Neuron (in vitro differentiated cells): Measurements from ENCODE around the gene ENDOG.
"Not testable (repeated sequence)": the region's sequence is repeated elsewhere in the genome, so short reads cannot be mapped to it uniquely, and the experiment has no call there.

Source experiments
- H2AFZ ChIP-seq: one replicate; pipeline ENCODE4 v1.6.1; 2013; ENCODE audit warnings: low read depth, mild to moderate bottlenecking, inconsistent platforms, low read length, moderate library complexity
- H3K27me3 ChIP-seq: one replicate; pipeline ENCODE4 v1.6.1; 2013; ENCODE audit warnings: low read length; ENCODE audit not compliant: insufficient read depth
- H3K36me3 ChIP-seq: one replicate; pipeline ENCODE4 v1.6.1; 2013; ENCODE audit warnings: low read length; ENCODE audit not compliant: insufficient read depth
- H3K4me1 ChIP-seq: one replicate; pipeline ENCODE4 v1.6.1; 2013; ENCODE audit warnings: low read length; ENCODE audit not compliant: insufficient read depth
- H3K4me3 ChIP-seq: 2 replicates; pipeline ENCODE4 v1.5.1; 2013; ENCODE audit warnings: mild to moderate bottlenecking, low read length, moderate library complexity
- H3K9me3 ChIP-seq: one replicate; pipeline ENCODE4 v1.6.1; 2013; ENCODE audit warnings: low read length

The ENDOG gene

DNA sequence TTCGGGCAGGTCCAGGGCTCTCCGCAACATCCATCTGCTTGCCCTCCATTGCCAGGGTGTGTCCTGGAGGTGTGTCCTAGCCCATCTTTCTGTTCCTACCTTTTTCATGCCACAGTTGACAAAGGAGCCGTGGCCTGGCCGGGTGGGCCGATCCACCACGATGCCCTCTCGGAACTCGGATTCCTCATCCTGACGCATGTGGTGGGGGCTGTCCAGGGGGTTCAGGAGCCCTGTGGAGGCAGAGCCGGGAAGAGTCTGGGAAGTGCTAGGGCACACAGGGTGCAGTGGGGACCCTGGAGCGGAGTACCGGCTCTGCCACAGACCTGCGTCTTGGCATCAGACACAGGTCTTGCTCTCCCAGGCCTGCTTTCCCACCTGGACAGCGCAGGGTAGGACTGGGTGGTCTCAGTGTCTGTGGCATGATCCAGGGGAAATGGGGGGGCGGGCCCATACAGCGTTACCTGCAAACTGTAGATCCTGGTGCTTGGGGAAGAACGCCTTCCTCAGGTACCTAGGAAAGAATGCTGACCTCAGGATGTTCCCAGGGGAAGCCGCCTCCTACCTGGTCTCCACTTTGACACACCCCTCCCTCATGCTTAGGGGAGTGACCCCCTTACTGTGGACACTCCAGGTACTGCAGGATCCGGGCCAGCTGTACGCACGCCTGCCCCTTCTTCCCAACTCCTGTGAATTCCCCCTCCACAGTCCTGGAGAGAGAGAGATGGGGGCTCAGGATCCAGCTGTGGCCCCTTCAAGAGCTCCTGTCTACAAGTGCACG lies 7.8 kb downstream of the ENDOG start:
- Histone ChIP-seq H3K4me3 (no peak overlapping the region), H3K36me3 (peaks cover 59% of the 10 kb centered on the region), H3K9me3 (no peaks in the 10 kb centered on the region), H3K27me3 (no peaks in the 10 kb centered on the region), H3K4me1 (peaks cover 6% of the 10 kb centered on the region), H2AFZ (no peak overlapping the region)

DNA sequence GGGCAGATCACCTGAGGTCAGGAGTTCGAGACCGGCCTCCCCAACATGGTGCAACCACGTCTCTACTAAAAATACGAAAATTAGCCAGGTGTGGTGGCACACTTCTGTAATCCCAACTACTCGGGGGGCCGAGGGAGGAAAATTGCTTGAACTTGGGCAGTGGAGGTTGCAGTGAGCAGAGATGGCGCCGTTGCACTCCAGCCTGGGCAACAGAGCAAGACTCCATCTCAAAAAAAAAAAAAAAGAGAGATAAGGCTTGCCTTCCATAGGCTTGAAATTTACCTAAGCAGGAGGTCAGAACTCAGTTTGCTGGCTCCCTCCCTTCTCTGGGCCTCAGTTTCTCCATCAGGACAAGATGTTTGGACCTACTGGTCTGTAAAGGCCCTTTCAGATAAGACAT lies 10.0 kb downstream of the ENDOG start:
- Histone ChIP-seq H3K4me3 (peak overlapping the region; percentile 78), H3K36me3 (peaks cover 38% of the 10 kb centered on the region), H2AFZ (no peak overlapping the region), H3K9me3 (no peaks in the 10 kb centered on the region), H3K4me1 (peaks cover 6% of the 10 kb centered on the region), H3K27me3 (no peaks in the 10 kb centered on the region)

DNA sequence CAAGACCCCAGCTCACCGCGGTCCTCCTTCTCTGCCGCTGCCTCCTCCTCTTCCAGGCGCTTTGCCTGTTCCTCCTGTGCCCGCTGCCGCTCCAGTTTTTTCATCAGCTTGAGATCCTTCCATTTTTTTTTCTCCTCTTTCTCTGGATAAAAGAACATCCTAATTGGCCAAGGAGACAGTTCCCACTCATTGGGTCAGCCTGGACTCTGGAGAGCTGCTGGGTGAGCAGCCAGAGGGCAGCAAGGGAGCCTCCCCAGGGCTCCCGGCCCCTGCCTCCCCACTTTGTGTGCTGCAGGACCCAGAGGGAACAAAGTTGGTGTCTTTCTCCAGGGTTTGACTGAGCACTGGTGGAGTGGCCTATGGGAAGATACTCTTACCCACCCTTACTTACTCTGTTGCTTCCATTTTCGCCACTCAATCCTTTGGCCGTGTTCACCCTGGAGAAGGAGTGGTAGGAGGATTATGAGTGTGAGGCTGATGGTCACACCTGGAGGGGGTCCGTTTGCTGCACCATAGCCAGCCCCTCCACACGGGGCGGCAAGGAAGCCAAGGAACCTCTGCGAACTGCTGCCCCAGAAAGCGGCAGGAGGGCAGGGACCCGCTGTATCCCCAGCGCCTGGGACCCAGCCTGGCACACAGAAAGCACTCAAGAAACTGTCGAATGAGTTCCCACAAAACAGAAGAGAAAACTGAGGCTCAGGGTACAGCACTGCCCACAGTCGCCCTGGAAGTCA lies 10.6 kb downstream of the ENDOG start:
- H3K27me3 ChIP-seq = no peaks in the 10 kb centered on the region
- no peaks in the 10 kb centered on the region for H3K9me3 ChIP-seq
- peak overlapping the region; percentile 78 for H3K4me3 ChIP-seq
- H3K36me3 ChIP-seq = peaks cover 34% of the 10 kb centered on the region
- no peak overlapping the region for H2AFZ ChIP-seq
- peaks cover 6% of the 10 kb centered on the region for H3K4me1 ChIP-seq

DNA sequence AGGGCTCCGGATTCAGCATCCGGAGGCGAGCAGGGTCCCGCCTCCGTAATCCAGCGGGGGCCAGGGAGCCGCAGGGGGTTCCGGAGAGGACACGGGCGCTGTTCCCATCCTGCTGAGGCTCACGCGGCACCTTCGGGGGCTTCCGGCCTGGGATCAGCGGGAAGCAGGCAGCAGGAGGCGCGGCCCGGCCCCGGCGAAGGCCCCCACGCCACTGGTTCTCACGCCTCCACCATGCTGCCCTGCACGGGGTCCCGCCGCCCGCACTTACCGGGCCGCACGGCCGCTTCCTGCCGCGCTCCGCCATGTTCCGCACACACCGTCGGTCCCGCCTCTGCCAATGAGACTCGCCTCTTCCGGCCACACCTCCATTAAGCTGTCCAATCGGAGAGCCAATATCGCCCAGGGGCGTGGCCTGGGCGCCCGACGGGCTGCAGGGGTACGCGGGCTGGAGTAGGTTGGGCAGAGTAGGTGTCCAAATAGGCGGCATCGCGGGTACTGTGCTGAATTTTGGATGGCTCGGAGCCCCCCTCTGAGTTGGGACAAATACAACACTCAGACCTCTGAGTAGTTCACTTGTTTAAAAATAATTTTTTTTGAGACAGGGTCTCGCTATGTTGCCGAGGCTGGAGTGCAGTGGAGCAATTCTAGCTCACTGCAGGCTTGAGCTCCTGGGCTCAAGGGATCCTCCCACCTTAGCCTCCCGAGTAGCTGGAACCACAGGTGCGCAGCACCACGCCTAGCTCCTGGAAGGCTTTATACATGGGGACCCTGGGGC lies 11.4 kb downstream of the ENDOG start, which contains the start of gene SPOUT1:
SPOUT1 (minus strand) TSS at position 318 of the 775 bp plus-strand sequence; CDS start at position 304, 14 bp downstream.
- Histone ChIP-seq H3K4me3 (peak within 1 kb of the TSS; percentile 78), H3K9me3 (no peaks in the 10 kb centered on the region), H3K4me1 (peaks cover 6% of the 10 kb centered on the region), H3K36me3 (peaks cover 26% of the 10 kb centered on the region), H2AFZ (peak within 1 kb of the TSS; percentile 62), H3K27me3 (no peaks in the 10 kb centered on the region)

DNA sequence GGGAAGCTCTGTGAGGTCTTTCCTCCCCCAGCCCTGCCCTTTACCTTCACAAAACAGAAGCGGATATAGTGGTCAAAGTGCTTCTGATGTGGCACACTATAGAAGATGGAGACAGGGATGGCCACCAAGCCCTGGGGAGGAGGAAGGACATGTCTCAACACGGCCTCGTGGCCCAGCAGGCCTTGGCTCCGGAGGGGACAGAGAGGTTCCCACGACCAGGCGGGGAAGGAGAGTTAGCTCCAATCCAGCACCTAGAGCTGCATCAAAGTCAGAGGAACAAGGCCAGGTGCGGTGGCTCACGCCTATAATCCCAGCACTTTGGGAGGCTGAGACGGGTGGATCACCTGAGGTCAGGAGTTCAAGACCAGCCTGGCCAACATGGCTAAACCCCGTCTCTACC lies 15.4 kb downstream of the ENDOG start:
- Histone ChIP-seq H3K4me3 (no peak overlapping the region), H3K4me1 (peaks cover 3% of the 10 kb centered on the region), H2AFZ (no peak overlapping the region), H3K36me3 (peaks cover 2% of the 10 kb centered on the region), H3K9me3 (no peaks in the 10 kb centered on the region), H3K27me3 (no peaks in the 10 kb centered on the region)

DNA sequence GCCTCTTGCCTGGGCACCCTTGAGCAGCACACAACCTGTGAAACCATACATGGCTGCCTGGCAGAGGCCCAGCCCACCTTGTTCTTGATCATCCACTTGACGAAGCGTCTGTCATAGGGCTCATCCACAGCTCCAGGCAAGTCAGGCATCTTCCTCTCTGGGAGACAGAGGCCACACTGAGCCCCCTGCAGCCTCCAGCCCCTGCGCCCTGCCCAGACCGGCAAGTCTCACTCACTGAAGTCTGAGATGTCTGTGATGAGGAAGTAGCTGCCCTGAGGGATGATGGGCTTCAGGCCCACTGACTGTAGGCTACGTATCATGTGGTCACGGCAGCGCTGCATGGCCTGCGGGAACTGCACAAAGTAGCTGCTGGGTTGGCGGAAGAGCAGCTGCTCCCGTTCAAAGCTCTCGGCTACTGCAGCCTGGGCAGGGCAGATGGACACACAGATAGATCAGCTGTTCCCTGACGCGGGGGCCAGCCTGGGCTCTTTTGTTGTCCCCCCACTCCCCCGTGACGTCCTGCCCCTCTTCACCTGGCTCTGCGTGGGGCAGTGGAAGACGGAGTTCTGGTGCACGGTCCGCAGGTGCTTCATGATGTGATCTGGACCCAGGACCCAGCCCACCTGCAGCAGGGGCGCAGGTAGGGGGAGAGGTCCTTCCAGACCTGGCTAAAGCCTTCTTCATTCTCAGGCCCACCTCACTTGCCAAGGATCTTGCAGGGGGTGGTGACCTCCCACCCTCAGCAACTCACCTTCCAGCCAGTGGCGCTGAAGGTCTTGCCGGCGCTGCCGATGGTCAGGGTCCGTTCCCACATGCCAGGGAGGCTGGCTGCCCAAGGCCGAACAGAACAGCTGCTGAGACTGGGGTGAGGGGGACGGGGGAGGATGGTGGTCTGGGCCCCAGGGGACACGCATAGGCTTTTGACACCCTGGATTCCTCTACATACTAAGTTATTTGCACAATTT lies 17.2 kb downstream of the ENDOG start:
- H3K36me3 ChIP-seq = peaks cover 2% of the 10 kb centered on the region
- H3K9me3 ChIP-seq = no peaks in the 10 kb centered on the region
- H3K4me3 ChIP-seq = no peak overlapping the region
- no peaks in the 10 kb centered on the region for H3K4me1 ChIP-seq
- no peaks in the 10 kb centered on the region for H3K27me3 ChIP-seq
- H2AFZ ChIP-seq = no peak overlapping the region

DNA sequence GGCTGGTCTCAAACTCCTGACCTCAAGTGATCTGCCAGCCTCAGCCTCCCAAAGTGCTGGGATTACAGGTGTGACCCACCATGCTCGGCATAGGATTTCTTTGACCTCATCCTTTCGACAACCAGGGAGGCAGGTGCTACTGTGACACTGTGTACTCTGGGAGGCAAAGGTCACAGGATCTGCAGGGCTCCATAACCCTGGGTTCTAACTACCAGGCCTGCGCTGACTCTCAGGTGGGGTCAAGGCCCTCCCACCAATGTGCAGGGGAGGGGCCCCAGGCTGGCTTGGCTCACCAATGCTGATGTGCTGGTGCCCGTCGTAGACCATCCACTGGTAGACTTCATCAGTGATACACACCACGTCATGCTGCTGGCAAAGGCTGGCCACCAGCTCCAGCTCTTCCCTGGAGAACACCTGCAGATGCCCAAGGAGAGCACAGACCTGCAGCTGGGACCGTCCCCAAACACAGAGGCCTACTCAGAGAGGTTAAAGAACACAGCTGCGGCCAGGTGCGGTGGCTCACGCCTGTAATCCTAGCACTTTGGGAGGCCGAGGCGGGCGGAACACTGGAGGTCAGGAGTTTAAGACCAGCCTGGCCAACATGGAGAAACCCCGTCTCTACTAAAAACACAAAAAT lies 18.3 kb downstream of the ENDOG start:
- Histone ChIP-seq H3K9me3 (no peaks in the 10 kb centered on the region), H3K27me3 (no peaks in the 10 kb centered on the region), H2AFZ (no peak overlapping the region), H3K4me1 (no peaks in the 10 kb centered on the region), H3K4me3 (no peak overlapping the region), H3K36me3 (peaks cover 2% of the 10 kb centered on the region)

DNA sequence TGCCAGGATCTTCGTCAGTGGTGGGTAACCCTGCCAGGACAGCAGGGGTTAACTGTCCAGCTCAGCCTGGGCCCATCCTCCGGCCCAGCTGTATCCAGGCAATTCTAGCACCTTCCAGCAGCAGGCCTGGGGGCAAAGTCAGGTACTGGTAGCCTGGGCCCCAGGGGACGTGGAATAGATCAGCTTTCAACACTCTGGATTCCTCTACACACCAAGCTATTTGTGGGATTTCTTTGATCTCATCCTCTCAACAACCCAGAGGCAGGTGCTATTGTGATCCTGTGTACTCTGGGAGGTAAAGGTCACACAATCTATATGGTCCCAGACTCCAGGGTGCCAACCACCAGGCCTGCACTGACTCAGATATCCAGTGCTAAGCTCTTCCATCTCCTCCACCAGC lies 20.0 kb downstream of the ENDOG start:
- peaks cover 2% of the 10 kb centered on the region for H3K36me3 ChIP-seq
- no peak overlapping the region for H2AFZ ChIP-seq
- H3K9me3 ChIP-seq = no peaks in the 10 kb centered on the region
- no peaks in the 10 kb centered on the region for H3K4me1 ChIP-seq
- H3K4me3 ChIP-seq = no peak overlapping the region
- H3K27me3 ChIP-seq = no peaks in the 10 kb centered on the region

DNA sequence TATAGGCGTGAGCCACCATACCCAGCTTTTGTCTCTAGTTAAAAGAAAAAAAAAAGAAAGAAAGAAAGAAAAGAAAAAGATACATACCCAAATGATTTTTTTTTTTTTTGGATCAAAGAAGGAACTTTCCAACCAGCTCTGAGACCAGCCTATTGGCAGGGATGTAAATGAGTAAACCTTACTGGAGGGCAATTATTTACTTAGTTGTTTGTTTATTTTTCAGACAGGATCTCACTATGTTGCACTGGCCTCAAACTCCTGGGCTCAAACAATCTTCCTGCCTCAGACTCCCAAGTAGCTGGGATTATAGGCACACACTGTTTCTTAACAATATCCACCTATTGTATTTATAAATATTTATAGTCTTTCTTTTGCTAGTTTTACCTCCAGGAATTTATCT lies 22.2 kb downstream of the ENDOG start:
- Histone ChIP-seq H2AFZ (no peak overlapping the region), H3K36me3 (peaks cover 2% of the 10 kb centered on the region), H3K27me3 (no peaks in the 10 kb centered on the region), H3K4me1 (no peaks in the 10 kb centered on the region), H3K9me3 (no peaks in the 10 kb centered on the region), H3K4me3 (no peak overlapping the region)

DNA sequence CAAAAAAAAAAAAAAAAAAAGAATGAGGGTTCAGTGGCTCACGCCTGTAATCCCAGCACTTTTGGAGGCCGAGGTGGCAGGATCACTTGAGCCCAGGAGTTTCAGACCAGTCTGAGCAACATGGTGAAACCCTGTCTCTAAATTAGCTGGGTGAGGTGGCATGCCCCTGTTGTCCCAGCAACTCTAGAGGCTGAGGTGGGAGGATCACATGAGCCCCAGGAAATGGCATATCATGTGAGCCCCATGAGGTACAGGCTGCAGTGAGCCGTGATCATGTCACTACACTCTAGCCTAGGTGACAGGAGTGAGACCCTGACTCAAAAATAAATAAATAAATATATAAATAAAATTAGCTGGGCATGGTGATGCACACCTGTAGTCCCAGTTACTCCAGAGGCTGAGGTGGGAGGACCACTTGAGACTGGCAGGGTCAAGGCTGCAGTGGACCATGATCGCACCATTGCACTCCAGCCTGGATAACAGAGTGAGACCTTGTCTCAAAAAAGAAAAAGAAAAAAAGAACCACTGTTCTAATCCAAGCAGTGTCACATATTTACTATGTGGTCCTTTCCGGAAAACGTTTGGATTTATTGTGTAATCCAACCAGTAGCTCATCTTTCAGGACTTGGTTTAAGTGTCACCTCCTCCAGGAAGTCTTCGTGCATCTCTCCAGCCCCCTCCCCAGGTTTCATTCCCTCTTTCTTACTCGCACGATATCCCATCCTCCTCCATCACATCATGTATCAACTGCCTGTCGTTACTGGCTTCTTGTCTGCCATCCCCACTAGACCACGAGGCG lies 23.6 kb downstream of the ENDOG start:
- no peaks in the 10 kb centered on the region for H3K4me1 ChIP-seq
- H3K27me3 ChIP-seq = no peaks in the 10 kb centered on the region
- H3K4me3 ChIP-seq = no peak overlapping the region
- H3K9me3 ChIP-seq = no peaks in the 10 kb centered on the region
- H2AFZ ChIP-seq = no peak overlapping the region
- H3K36me3 ChIP-seq = no peaks in the 10 kb centered on the region

DNA sequence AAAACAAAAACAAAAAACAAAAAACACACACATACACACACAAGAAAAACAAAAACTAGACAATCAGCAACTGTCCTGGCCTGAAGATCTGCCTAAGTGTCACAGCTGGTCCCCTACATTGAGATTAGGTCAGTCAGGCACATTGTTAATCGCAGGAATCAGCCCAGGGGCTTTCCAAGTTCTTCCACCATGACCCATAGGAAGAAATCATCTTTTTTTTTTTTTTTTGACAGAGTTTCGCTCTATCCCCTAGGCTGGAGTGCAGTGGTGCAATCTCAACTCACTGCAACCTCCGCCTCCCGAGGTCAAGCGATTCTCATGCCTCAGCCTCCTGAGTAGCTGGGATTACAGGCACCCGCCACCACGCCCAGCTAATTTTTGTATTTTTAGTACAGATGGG lies 24.9 kb downstream of the ENDOG start:
- not testable (repeated sequence) for H3K27me3 ChIP-seq, H3K9me3 ChIP-seq, H2AFZ ChIP-seq, H3K4me3 ChIP-seq, H3K36me3 ChIP-seq, H3K4me1 ChIP-seq
